Measurements from ENCODE around the gene ADAMTS3.

The ADAMTS3 gene

DNA sequence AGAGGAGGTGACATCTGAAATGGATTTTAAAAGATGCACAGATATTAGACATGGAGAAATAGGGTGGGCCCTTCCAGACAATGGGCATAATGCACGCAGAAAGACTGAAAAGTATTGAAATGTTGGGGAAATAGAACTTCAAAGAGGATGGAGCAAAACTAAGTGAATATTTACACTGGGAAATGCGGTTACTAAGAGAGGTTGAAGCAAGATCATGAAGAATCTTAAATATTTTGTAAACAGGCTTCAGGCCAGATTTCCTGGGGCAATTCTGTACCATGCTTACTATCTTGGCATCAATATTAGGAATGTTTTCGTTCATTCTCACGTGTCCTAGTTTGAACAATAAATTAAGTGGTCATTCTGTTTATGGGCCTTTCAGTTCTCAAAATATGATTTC is 216.3 kb downstream of the ADAMTS3 start:
- DNase-seq (ENCODE audit: low read depth in 2 of 2, low spot score in 1 of 2): no peak

- no peak for DNase-seq (ENCODE audit: low read depth in 2 of 2, low spot score in 1 of 2)
Observed at GRCh38 chr4:72351521-72351920, 217.5 kb downstream of the ADAMTS3 start.

- DNase-seq (ENCODE audit: low read depth in 2 of 2, low spot score in 1 of 2): no peak
Observed at GRCh38 chr4:72348701-72349100, 220.3 kb downstream of the ADAMTS3 start.

DNA sequence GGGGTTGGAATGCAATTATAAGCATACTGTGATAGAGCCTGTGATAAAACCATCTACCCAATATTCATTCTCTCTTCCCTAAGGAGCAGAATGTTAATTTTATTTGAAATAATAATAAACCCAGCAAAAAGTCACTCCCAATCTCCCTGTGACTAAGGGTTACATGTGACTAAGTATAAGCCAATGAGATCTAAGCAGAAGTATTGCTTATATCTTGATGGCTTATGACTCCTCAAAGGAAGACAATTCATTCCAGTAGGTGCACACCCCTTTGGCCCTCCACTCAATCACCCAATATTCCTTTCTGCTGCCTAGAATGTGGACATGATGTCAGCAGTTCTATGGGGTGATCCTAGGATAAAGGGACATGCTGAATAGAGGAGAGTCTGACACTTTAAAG is 224.6 kb downstream of the ADAMTS3 start:
- no peak for DNase-seq (ENCODE audit: low read depth in 2 of 2, low spot score in 1 of 2)

DNA sequence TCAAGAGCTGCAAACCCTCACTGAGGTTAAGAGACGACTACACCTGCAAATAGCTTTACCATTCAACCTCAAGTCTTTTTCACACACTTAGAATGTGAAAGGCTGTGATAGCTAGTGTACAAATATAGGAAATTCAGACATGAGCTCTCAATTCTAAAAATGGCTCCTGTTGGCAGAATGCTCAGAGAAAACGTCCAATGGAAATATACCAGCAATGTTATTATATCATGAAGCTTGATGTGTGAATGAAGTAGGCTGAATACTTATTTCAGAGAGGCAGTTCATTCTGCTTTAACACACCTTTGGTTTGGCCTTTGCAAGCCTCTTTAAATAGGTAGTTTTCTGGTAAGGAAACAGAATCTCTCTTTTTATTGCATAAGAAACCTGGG is 227.6 kb downstream of the ADAMTS3 start:
- DNase-seq (ENCODE audit: low read depth in 2 of 2, low spot score in 1 of 2): no peak

DNA sequence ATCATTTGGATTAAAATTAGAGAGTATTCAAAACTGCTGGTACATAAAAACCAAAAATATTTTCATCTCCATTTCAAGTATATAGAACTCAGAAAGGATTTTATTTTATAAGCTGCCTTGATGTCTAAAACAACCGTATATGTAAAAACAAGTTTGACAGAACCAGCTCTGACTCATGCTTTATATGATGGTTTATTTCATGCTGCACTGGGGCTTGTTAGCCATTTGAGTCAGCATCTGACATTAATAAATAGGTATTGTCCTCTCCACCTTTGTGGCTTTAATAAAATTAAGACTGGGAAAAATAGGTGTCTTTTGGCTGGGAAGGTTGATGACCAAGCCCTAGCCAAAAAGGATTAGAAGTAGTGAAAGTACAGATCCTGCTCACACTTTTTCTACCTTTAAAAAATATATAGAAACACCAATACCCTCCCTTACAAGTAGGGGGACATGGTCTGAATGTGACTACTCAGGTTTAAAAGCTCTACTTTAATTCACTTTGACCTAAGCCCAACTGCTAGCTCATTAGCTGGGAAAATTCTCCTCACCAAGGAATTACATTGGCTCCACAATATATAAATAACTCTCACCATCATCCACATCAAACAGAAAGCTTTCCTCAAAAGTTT is 228.1 kb downstream of the ADAMTS3 start:
- DNase-seq (ENCODE audit: low read depth in 2 of 2, low spot score in 1 of 2): no peak

DNA sequence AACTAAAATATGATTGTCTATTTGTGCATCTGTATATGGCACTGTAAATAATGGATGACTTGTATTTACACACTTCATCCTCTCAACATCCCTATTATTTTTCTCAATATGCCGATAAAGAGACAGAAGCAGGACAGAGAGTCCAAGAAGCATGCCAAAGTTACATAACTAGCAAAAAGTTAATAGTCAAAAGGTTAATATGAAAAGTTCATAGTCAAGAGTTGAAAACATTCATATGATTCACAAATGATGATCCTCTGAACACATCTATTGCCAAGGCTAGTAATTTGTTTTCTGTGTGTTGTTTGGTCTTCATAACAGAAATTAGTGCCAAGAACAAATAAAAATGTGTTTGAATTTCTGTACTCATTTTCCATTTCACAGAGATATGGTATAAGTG is 231.0 kb downstream of the ADAMTS3 start:
- DNase-seq (ENCODE audit: low read depth in 2 of 2, low spot score in 1 of 2): no peak

DNA sequence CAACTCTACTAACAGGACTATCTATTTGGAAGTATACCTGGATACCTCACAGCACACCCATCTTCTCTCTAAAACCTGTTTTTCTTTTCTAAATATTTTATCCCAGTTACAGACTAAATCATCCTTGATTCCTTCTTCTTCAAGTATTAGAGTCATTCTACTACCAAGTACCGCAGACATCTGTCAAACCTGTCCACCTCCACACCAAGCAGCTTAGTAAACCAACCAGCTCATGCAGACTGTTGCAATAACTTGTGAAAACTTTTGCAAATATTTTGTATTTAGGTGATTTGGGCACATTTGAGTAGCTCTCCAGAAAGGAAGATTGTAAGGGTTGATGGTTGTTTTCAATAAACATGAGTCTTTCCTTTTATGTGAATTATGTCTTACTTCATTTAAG is 238.6 kb downstream of the ADAMTS3 start:
- no peak for DNase-seq (ENCODE audit: low read depth in 2 of 2, low spot score in 1 of 2)

GRCh38 chr4:72326692-72327632 is 242.1 kb downstream of the ADAMTS3 start:
- no peak for DNase-seq (ENCODE audit: low read depth in 2 of 2, low spot score in 1 of 2)

DNA sequence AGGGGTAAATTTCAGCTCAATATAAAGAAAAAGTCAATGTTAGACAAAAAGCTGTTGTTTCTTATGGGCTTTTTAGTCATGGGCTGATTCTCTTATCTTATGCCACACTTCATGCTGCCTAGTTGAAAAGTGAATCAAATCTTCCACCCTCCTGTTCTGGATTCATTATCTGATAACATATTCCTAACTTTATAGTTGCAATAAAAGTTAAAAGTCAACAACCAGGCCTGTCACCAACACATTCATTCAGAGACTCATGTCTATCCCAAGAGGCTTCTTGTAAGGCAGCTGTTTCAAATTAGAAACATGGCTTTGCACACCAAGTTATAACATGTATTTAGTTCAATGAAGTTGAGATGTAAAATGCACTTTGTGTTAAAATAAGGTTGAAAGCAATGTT is 243.8 kb downstream of the ADAMTS3 start:
- no peak for DNase-seq (ENCODE audit: low read depth in 2 of 2, low spot score in 1 of 2)

DNA sequence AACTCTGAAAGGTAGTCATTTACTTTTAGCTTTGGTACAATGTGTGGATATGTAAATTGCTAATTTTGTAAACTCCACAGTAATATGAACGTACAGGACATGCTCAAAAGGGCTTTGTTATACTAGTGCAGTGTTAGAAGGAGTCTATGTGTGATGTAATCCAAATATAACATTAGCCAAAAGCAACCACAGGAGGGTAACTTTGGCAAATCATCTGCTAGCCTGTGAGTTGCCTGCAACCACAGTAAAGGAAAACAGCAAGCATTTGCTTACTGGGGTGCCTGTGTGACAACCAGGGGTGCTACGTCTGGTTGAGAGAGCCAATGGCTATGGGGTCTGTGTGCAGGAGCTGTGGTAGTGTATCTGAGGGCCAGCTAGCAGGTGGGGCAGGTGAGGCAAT is 245.8 kb downstream of the ADAMTS3 start:
- DNase-seq (ENCODE audit: low read depth in 2 of 2, low spot score in 1 of 2): no peak

GRCh38 chr4:72320223-72320948 is 248.6 kb downstream of the ADAMTS3 start:
- no peak for DNase-seq (ENCODE audit: low read depth in 2 of 2, low spot score in 1 of 2)

GRCh38 chr4:72319601-72320021 is 249.4 kb downstream of the ADAMTS3 start:
- no peak for DNase-seq (ENCODE audit: low read depth in 2 of 2, low spot score in 1 of 2)

DNA sequence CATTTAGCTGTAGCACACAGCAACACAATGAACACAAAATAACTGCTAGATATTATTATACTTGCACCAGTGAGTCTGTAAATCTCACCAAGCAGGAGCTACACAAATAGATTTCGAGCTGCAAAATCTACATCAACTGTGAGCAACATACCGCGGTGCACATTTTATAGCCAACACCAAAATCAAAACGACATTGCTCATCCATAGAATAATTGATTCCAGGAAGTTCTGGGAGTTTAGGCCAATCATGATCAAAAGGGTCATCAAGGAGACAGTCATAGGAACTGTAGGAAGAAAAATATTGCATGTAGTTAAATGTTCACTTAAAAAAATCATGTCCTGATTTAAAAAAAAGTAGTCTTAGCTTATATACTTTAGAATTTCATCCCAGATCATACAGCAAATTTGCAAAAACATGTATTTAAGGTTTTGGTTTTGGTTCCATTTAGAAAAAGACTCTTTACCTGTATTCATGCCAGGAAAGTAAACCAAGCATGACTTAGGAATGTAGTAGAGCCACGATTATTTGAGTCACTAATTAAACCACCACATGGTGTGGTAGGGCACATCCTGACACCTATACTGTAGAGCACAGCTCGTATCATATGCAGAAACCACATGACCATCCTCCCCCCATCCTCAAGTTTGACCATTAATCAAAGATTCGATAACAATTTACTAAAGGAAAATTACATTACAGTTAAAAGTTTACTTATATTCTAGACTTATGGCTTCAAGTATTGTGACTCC is 250.4 kb downstream of the ADAMTS3 start:
- no peak for DNase-seq (ENCODE audit: low read depth in 2 of 2, low spot score in 1 of 2)

DNA sequence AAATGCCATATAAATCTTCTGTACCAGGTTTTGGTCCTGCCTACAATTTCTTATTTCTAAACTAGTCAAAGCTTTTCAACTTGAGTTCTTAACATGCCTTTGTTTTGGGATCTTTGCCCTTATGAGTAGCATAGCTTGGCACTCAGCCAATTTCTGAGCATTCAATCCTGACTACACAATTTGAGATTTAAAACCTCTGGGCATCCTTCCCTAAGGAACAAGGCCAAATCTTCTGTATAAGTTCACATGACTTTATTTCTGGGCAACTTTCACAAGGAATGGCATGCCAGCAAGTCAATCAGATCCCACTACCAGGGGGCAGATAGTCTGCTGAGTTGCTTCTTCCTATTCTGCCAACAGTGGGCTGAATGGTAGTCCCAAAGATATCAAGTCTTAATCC is 254.2 kb downstream of the ADAMTS3 start:
- DNase-seq (ENCODE audit: low read depth in 2 of 2, low spot score in 1 of 2): no peak

DNA sequence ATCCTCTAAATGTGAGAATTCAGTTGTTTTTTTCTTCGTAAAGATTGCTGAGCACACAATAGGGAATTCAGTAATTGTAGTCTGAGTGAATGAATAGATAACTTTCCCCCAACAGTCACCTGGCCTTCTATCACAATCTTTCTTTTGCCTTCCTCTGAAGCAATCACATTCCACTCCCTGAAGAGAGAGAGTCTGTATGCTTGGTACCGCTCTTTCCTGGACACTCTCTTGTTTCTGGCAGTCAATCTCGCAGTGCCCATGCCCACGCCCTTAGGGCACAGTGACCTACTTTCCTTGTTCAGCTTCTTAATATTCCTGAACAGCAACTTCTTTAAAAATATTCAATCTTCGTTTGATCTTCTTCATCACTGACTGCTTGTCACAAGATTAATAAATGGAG is 255.9 kb downstream of the ADAMTS3 start:
- DNase-seq (ENCODE audit: low read depth in 2 of 2, low spot score in 1 of 2): no peak

DNA sequence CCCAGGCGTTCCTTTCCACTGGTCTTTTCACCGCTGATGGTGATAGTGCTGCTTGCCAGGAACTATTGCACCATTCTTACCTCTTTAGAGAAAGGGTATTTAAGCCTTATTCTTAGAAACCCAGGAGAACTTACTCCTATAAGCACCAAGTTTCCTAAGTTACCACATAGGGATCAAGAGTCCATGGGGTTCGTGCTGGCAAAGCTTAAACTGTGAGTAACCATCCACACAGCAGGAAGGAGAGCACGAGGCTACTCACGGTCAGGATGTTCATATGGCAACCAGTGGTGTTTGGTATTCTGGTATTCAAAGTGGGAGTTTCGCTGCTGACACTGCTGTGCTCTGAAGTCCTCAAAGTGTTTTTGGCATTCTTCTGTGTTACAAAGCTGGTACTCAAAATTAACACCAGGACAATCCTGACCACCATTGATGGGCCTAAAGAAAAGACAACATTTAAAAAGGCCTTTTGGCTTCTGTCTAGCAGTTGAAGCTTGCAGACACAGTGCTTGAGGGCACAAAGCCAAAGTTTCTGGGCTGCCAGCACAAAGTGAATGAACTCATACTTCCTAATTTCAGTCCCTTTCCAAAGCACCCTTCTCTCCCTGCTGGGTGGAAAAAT is 256.9 kb downstream of the ADAMTS3 start:
- DNase-seq (ENCODE audit: low read depth in 2 of 2, low spot score in 1 of 2): no peak

DNA sequence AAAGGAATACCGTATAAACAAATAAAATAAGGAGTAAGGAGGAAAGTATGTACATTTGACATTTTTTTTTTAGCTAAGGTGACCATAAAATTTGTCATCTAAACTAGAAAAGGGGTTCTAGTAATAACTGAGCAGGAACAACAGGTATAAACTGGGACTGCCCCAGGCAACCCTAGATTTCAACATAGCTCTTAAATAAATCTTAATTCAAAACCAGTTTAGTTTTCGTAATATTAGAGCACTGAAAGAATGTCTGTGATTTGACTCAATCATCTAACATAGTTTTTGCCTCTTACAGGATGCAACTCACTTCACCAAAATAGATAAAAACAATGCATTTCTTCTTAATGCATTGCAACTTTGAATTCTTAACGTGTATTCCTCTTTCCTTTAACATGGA is 257.7 kb downstream of the ADAMTS3 start:
- DNase-seq (ENCODE audit: low read depth in 2 of 2, low spot score in 1 of 2): no peak

- DNase-seq (ENCODE audit: low read depth in 2 of 2, low spot score in 1 of 2): no peak
Observed at GRCh38 chr4:72305620-72306019, 263.4 kb downstream of the ADAMTS3 start.

DNA sequence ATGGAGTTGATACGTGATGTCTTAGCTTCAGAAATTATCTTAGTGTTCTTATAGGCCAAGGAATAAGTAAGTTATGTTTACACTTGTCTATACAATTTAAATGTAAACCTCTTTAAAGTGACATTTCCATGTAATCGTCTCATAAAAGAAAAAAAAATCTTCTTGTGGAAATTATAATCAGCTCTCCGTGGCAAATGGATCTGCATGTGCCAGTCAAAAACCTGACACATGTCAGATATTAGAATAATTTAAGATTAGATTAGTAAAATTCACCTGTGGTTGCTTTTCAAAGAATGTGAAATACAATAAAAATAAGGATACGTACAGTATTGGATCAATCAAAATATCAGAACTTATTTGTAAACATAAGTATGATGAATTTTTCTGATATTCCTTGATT is 263.9 kb downstream of the ADAMTS3 start:
- DNase-seq (ENCODE audit: low read depth in 2 of 2, low spot score in 1 of 2): no peak
